CD4-positive, alpha-beta T cell (primary cell): ENCODE data around the gene FAM221B. TPM values are rescaled to one million over a fixed set of nuclear protein-coding genes. Genes with fewer than 3 reads are reported as not detected.

ENCODE experiments used
- ATAC-seq: fragments of 200-7000 bp; cut with Tn5 transposase; one replicate; pipeline ENCODE4 v1.10.0; 2022; ENCODE audit warnings: mild to moderate bottlenecking; ENCODE audit not compliant: poor library complexity
- CTCF ChIA-PET: fragments of 350-600 bp; sonication (Branson Sonifier 250); formaldehyde crosslinking; loops from one replicate; lab custom pipeline; 2021; ENCODE audit warnings: antibody characterized with exemption, inconsistent platforms; lab: Charles Lee
- POLR2A ChIA-PET: fragments of 350-600 bp; sonication (Branson Sonifier 250); formaldehyde crosslinking; loops from one replicate; lab custom pipeline; 2021; ENCODE audit warnings: antibody characterized with exemption, inconsistent platforms; lab: Charles Lee
- DNase-seq, 14 experiments: peaks; one replicate each; pipeline ENCODE4 v3.0.0-alpha.2; 2013 to 2020; ENCODE audit warnings: mixed read lengths in 2 of 14
- H3K27ac ChIP-seq, 2 donors: one replicate each; pipeline versions ENCODE4 v1.5.1 to v1.7.0; 2013; ENCODE audit warnings: low read length in 2 of 2, low read depth in 1 of 2, mild to moderate bottlenecking in 1 of 2
- H3K27me3 ChIP-seq, 2 experiments: 1 replicate in 1 of 2; 2 replicates in 1 of 2; pipeline versions ENCODE4 v1.6.1 to v1.7.0; 2013; ENCODE audit warnings: low read length in 2 of 2, control low read depth in 1 of 2, mild to moderate bottlenecking in 1 of 2, moderate library complexity in 1 of 2; ENCODE audit not compliant: insufficient read depth in 2 of 2, control insufficient read depth in 1 of 2
- H3K36me3 ChIP-seq: one replicate; pipeline ENCODE4 v1.6.1; 2013; ENCODE audit warnings: low read length, control low read depth; ENCODE audit not compliant: insufficient read depth
- H3K4me1 ChIP-seq: one replicate; pipeline ENCODE4 v1.6.1; 2013; ENCODE audit warnings: low read length, control low read depth; ENCODE audit not compliant: insufficient read depth
- H3K4me3 ChIP-seq: one replicate; pipeline ENCODE4 v1.5.1; 2013; ENCODE audit warnings: mild to moderate bottlenecking, low read length, moderate library complexity
- H3K9me3 ChIP-seq, 2 experiments: 1 replicate in 1 of 2; 2 replicates in 1 of 2; pipeline versions ENCODE4 v1.6.1 to v1.7.0; 2013; ENCODE audit warnings: low read length in 2 of 2, mild to moderate bottlenecking in 2 of 2, control low read depth in 1 of 2, moderate library complexity in 1 of 2; ENCODE audit not compliant: control insufficient read depth in 1 of 2, insufficient read depth in 1 of 2
- H3K27ac Mint-ChIP-seq: one replicate; pipeline ENCODE4 v1.8.0; 2020; ENCODE audit warnings: mixed read lengths
- H3K27me3 Mint-ChIP-seq: one replicate; pipeline ENCODE4 v1.8.0; 2021; ENCODE audit warnings: mixed read lengths
- H3K36me3 Mint-ChIP-seq: one replicate; pipeline ENCODE4 v1.8.0; 2021; ENCODE audit warnings: low read depth, mixed read lengths
- H3K4me1 Mint-ChIP-seq: one replicate; pipeline ENCODE4 v1.8.0; 2021; ENCODE audit warnings: low read depth, mixed read lengths
- H3K4me3 Mint-ChIP-seq: one replicate; pipeline ENCODE4 v1.8.0; 2020; ENCODE audit warnings: mild to moderate bottlenecking, mixed read lengths
- H3K9me3 Mint-ChIP-seq: one replicate; pipeline ENCODE4 v1.8.0; 2020; ENCODE audit warnings: mixed read lengths
- CTCF ChIP-seq: fragments of 200-600 bp; IDR thresholded peaks from one replicate; pipeline ENCODE4 v1.8.0; 2022; ENCODE audit warnings: antibody characterized with exemption, mild to moderate bottlenecking
- intact Hi-C, 2 experiments: fragments of 100-400 bp; cut with DNase I in 1 of 2; cut with micrococcal nuclease in 1 of 2; formaldehyde crosslinking; loops; one replicate each; pipeline versions ENCODE4 v1.15.1 to v1.9.0; 2023 to 2025; cut with DNase I, micrococcal nuclease
- total RNA-seq, 174 experiments: library from RNA in 2 of 174; stranded (reverse) in 2 of 174; gene quantifications; one replicate each; pipeline ENCODE4 v1.2.3 and lab custom pipeline; 2021 to 2026

The FAM221B gene
- total RNA-seq, 2 experiments from 2014 or later: not detected

GRCh38 chr9:35771943-35772342 is 56.6 kb downstream of the FAM221B start:
- no peak for ATAC-seq
- ChIA-PET POLR2A (no interaction called here), CTCF (interaction anchor here (0.9 kb wide), 1 partner anchor 18 kb away, joined by 4 read pairs; no protein-coding TSS in a partner anchor)
- Mint-ChIP-seq H3K36me3 (peaks cover 7% of the 10 kb centered on the region), H3K4me1 (peaks cover 12% of the 10 kb centered on the region), H3K4me3 (no peak overlapping the region), H3K27me3 (no peaks in the 10 kb centered on the region), H3K27ac (no peak overlapping the region), H3K9me3 (no peaks in the 10 kb centered on the region)
- no peak for DNase-seq
- Histone ChIP-seq H3K9me3 (no peaks in the 10 kb centered on the region), H3K27me3 (no peaks in the 10 kb centered on the region), H3K27ac (no peak overlapping the region), H3K4me3 (no peak overlapping the region), H3K36me3 (peaks cover 13% of the 10 kb centered on the region), H3K4me1 (peaks cover 4% of the 10 kb centered on the region)
- no peak for TF ChIP-seq CTCF
- intact Hi-C loops: no loop called here

GRCh38 chr9:35771534-35771933 is 57.0 kb downstream of the FAM221B start:
- no peaks in the 10 kb centered on the region for H3K27me3 ChIP-seq
- H3K27me3 Mint-ChIP-seq: no peaks in the 10 kb centered on the region
- TF ChIP-seq CTCF: no peak
- H3K9me3 Mint-ChIP-seq: no peaks in the 10 kb centered on the region
- ChIA-PET CTCF (no interaction called here), POLR2A (interaction anchor here (1.1 kb wide), 1 partner anchor 15 kb away, joined by 4 read pairs; no protein-coding TSS in a partner anchor)
- no peak overlapping the region for H3K27ac Mint-ChIP-seq
- H3K4me3 Mint-ChIP-seq: no peak overlapping the region
- H3K36me3 ChIP-seq: peaks cover 13% of the 10 kb centered on the region
- peaks cover 7% of the 10 kb centered on the region for H3K36me3 Mint-ChIP-seq
- intact Hi-C loops: no loop called here
- peaks cover 4% of the 10 kb centered on the region for H3K4me1 ChIP-seq
- DNase-seq (no peak), ATAC-seq (no peak)
- H3K4me3 ChIP-seq: no peak overlapping the region
- no peaks in the 10 kb centered on the region for H3K9me3 ChIP-seq
- H3K4me1 Mint-ChIP-seq: peaks cover 16% of the 10 kb centered on the region
- H3K27ac ChIP-seq: no peak overlapping the region

GRCh38 chr9:35771075-35771433 is 57.5 kb downstream of the FAM221B start:
- Mint-ChIP-seq H3K27me3 (no peaks in the 10 kb centered on the region), H3K36me3 (peaks cover 5% of the 10 kb centered on the region), H3K4me1 (peaks cover 21% of the 10 kb centered on the region), H3K27ac (no peak overlapping the region), H3K9me3 (no peaks in the 10 kb centered on the region), H3K4me3 (no peak overlapping the region)
- DNase-seq: no peak
- Histone ChIP-seq H3K36me3 (peaks cover 13% of the 10 kb centered on the region), H3K27me3 (no peaks in the 10 kb centered on the region), H3K4me1 (peaks cover 4% of the 10 kb centered on the region), H3K4me3 (no peak overlapping the region), H3K9me3 (no peaks in the 10 kb centered on the region), H3K27ac (no peak overlapping the region)
- no peak for ATAC-seq
- TF ChIP-seq CTCF: no peak
- ChIA-PET POLR2A (interaction anchor here (1.1 kb wide), 1 partner anchor 15 kb away, joined by 4 read pairs; no protein-coding TSS in a partner anchor), CTCF (no interaction called here)
- intact Hi-C loops: no loop called here
